ENCODE results near the gene PRC1.

The PRC1 gene

GRCh38 chr15:91007266-91007665 is 12.9 kb upstream of the PRC1 start:
- no peaks in the 10 kb centered on the region for H3K4me1 Mint-ChIP-seq
- DNase-seq (ENCODE audit: low spot score in 2 of 2) (no peak), ATAC-seq (no peak)
- H3K4me3 Mint-ChIP-seq = no peak overlapping the region
- H3K9me3 Mint-ChIP-seq = no peaks in the 10 kb centered on the region
- H3K36me3 Mint-ChIP-seq = peaks cover 90% of the 10 kb centered on the region
- H3K27ac Mint-ChIP-seq = peak overlapping the region; percentile 61

- ATAC-seq = no peak
- DNase-seq (ENCODE audit: low spot score in 2 of 2) = no peak
- Mint-ChIP-seq H3K9me3 (no peaks in the 10 kb centered on the region), H3K4me3 (no peak overlapping the region), H3K36me3 (peaks cover 93% of the 10 kb centered on the region), H3K4me1 (no peaks in the 10 kb centered on the region), H3K27ac (no peak overlapping the region)
Observed at GRCh38 chr15:91001209-91001608, 6.9 kb upstream of the PRC1 start.

DNA sequence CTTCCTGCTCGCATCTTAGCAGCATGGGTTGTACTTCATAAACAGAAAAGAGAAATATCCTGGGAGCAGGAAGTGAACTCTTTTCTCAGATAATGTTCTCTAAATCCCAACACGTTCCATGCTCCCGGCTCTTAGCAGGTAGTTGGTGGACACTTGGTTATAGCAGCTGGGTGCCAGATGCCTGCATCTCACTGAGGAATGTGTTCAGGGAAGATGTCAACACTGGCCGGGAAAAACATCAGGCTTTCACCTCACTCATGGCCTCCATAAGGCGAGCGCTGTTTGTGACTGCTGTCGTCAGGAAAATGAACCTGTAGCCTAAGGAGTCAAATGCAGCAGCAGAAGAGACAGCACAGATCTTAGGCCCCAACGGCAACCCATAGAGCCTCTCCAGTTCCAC is 4.4 kb upstream of the PRC1 start:
- no peaks in the 10 kb centered on the region for H3K9me3 Mint-ChIP-seq
- no peak overlapping the region for H3K27ac Mint-ChIP-seq

DNA sequence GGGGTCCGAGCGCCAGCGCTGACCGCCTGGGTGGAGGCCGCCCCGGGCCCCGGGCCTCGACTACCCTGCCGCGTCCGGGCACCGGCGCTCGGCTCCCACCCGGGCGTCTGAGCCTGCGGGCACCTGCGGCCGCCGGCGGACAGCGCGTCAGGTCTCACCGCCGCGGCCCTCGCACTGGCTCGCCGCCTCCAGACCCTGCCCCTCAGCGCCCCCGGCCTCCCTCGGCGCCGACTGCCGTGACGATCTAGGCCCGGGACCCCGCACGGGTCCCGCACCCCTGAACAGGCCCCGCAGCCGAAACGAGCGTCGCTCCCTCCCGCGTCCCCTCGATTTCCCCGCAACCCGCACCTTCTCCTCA is 297 bp downstream of the PRC1 start:
- Mint-ChIP-seq H3K9me3 (no peaks in the 10 kb centered on the region), H3K27ac (peak overlapping the region; percentile 99), H3K4me3 (peak overlapping the region; percentile 98), H3K4me1 (peaks cover 23% of the 10 kb centered on the region), H3K36me3 (peaks cover 52% of the 10 kb centered on the region)
- DNase-seq (ENCODE audit: low spot score in 2 of 2) (no peak), ATAC-seq (peak; percentile 45)

More for the DNA sequence above, 4.4 kb upstream of the PRC1 start:
- H3K4me3 Mint-ChIP-seq = no peak overlapping the region
- peaks cover 5% of the 10 kb centered on the region for H3K4me1 Mint-ChIP-seq
- peaks cover 78% of the 10 kb centered on the region for H3K36me3 Mint-ChIP-seq
- DNase-seq (ENCODE audit: low spot score in 2 of 2) = no peak
- no peak for ATAC-seq

DNA sequence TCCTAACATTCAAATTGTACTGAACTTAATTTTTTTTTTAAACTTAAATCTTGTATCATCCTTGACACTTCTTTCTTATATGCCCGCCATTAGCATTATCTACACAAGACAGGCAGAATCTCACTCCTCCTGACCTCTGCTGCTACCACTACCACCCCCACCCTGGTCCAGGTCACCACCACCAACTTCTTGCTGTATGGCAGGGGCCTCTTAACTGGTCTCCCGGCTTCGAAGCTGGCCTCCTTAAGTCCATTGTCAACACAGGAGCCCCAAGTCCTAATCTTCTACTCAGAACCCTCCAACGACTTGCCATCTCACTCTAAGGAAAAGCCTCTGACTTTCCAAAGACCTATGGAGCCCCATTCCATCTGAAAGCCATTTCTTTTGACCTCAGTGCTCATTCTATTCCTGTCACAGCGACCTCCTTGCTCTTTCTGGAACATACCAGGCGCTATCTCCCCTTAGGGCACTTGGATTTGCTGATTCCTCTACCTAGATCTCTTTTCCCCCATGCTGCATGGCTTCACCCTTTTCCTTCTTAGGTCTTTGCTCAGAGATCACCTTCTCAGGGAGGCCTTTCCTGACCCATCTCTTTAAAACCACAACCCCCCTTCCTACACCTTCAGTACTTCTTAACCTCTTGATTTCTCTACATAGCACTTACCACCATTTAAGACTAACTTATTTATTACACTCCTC is 2.6 kb downstream of the PRC1 start:
- DNase-seq (ENCODE audit: low spot score in 2 of 2) = no peak
- H3K9me3 Mint-ChIP-seq = no peaks in the 10 kb centered on the region
- H3K4me3 Mint-ChIP-seq = peak overlapping the region; percentile 98
- H3K36me3 Mint-ChIP-seq = peaks cover 31% of the 10 kb centered on the region
- no peak overlapping the region for H3K27ac Mint-ChIP-seq
- no peak for ATAC-seq
- peaks cover 32% of the 10 kb centered on the region for H3K4me1 Mint-ChIP-seq

DNA sequence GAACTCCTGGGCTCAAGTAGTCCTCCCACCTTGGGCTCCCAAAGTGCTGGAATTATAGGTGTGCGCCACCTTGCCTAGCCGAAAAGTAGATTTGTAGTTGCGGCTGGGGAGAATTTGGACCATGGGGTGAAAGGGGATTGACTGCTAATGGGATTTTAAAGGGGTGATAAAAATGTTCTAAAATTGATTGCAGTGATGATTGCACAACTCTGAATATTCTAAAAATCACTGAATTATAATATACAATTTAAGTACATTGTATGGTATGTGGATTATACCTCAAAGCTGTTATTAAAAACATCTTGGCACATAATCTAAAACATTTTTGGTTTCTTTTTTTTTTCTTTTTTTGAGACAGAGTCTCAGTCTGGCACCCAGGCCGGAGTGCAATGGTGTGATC is 3.9 kb downstream of the PRC1 start:
- Mint-ChIP-seq H3K4me3 (no peak overlapping the region), H3K27ac (no peak overlapping the region), H3K36me3 (peaks cover 31% of the 10 kb centered on the region), H3K4me1 (peaks cover 32% of the 10 kb centered on the region), H3K9me3 (no peaks in the 10 kb centered on the region)
- DNase-seq (ENCODE audit: low spot score in 2 of 2) (no peak), ATAC-seq (no peak)

DNA sequence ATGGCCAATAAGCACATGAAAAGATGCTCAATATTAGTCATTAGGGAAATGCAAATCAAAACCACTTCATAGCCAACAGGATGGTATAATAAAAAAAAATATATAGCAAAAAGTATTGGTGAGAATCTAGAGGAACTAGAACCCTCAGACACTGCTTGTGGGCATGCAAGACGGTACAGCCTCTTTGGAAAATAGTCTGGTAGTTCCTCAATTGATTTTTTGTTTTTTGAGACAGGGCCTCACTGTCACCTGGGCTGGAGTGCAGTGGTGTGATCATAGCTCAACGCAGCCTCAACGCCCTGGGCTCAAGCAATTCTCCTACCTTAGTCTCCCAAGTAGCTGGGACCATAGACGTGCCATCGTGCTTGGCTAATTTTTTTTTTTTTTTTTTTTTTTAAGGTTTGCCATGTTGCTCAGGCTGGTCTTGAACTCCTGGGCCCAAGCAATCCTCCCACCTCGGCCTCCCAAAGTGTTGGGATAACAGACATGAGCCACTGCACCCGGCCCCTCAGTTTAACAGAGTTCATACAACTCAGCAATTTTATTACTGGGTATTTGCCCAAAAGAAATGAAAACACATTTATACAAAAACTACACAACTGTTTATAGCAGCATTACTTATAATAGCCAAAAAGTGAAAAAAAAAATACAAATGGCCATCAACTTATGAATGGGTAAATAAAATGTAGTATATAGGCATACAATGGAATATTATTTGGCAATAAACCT is 5.1 kb downstream of the PRC1 start:
- H3K4me3 Mint-ChIP-seq = peak overlapping the region; percentile 17
- ATAC-seq = no peak
- H3K4me1 Mint-ChIP-seq = peaks cover 28% of the 10 kb centered on the region
- no peaks in the 10 kb centered on the region for H3K9me3 Mint-ChIP-seq
- peaks cover 30% of the 10 kb centered on the region for H3K36me3 Mint-ChIP-seq
- no peak for DNase-seq (ENCODE audit: low spot score in 2 of 2)
- no peak overlapping the region for H3K27ac Mint-ChIP-seq

DNA sequence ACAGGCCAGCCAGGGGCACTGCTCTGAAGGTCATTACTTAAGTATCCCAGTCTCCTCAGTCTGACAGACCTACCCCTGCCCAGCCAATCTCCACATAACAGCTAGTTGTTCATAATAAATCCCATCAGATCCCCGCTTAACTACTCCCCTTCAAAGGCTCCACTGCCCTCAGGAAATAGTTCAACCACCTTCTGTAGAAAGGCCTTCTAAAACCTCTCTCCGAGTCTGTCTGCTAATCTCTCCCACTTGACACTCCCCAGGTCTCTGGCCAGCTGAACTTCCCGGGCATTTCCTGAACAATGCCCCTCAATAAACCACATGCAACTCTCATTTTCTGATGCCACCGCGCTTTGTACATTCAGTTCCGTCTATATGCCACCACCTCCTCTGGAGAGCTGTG is 6.0 kb downstream of the PRC1 start:
- DNase-seq (ENCODE audit: low spot score in 2 of 2) (no peak), ATAC-seq (no peak)
- Mint-ChIP-seq H3K4me1 (peaks cover 27% of the 10 kb centered on the region), H3K27ac (peak overlapping the region; percentile 42), H3K4me3 (peak overlapping the region; percentile 17), H3K9me3 (no peaks in the 10 kb centered on the region), H3K36me3 (peaks cover 31% of the 10 kb centered on the region)

DNA sequence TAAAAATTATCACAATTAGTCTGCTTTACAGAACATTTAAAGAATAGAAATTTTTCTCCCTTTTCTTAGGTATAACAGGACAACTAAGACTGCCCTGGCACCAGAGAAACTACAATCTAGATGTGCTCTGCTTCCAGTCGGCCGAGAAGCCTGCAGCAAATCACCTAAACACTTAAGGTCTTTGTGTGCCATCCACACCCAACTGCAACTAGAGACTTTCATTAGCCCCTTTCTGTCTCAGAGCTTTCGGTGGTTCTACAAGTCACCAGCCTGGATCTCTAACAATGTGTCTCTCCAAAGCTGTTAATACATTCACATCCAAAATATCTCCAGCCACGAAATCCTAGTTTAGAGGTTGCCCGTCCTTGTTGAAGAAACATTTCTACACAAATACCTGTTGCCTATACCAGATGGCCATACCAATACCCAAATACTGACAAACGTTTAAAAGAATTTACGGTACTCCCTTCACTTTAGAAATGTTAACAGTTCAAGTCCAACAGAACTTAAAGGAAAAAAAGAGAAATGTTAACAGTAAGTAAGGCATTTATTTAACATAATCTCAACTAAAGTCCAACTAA is 6.7 kb downstream of the PRC1 start:
- ATAC-seq (no peak), DNase-seq (ENCODE audit: low spot score in 2 of 2) (no peak)
- Mint-ChIP-seq H3K27ac (peak overlapping the region; percentile 42), H3K9me3 (no peaks in the 10 kb centered on the region), H3K36me3 (peaks cover 35% of the 10 kb centered on the region), H3K4me3 (no peak overlapping the region), H3K4me1 (peaks cover 22% of the 10 kb centered on the region)

DNA sequence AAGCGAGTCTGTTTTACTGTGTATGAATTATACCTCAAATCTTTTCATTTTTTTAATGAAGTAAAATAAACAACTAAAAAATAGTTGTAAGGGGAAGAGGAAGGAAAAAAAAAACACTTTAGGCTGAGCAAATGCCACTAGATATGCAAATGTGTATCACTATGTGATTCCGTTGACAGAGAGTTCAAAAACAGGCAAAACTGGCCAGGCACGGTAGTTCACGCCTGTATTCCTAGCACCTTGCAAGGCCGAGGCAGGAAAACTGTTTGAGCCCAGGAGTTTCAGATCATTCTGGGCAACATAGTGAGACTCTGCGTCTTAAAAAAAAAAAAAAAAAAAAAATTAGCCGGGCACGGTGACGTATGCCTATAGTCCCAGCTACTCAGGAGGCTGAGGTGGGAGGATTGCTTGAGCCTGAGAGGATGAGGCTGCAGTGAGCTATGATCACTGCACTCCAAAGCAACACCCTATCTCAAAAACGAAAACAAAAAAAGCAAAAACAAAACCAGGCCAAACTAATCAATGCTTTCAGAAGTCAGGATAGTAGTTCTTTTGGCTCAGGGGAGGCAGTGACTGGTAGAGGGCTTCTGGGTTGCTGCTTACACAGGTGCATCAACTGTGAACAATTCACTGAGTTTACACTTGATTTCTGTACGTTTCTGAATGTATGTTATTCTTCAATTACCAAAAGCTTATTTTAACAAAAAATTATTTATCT is 7.4 kb downstream of the PRC1 start:
- no peak for ATAC-seq
- H3K9me3 Mint-ChIP-seq = no peaks in the 10 kb centered on the region

DNA sequence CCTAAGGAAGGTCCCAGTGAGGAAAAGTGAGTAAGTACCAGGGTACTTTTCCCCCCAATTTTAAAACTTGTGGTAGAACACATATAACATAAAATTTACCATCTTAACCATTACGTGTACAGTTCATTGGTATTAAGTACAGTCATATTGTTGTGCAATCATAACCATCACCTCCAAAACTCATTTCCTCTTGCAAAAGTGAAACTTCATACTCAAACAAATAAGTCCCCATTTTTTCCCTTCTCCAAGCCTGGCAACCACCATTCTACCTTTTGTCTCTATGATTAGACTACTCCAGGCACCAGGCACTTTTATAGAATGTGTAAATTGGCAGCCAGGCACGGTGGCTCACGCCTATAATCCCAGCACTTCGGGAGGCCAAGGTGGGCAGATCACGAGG is 12.2 kb downstream of the PRC1 start:
- H3K9me3 Mint-ChIP-seq = no peaks in the 10 kb centered on the region
- no peak for DNase-seq (ENCODE audit: low spot score in 2 of 2)
- H3K36me3 Mint-ChIP-seq = peaks cover 75% of the 10 kb centered on the region
- ATAC-seq = peak; percentile 71
- H3K4me3 Mint-ChIP-seq = no peak overlapping the region
- no peak overlapping the region for H3K27ac Mint-ChIP-seq
- H3K4me1 Mint-ChIP-seq = peaks cover 9% of the 10 kb centered on the region

More for the DNA sequence above, 7.4 kb downstream of the PRC1 start:
- Mint-ChIP-seq H3K4me1 (peaks cover 21% of the 10 kb centered on the region), H3K4me3 (no peak overlapping the region), H3K36me3 (peaks cover 35% of the 10 kb centered on the region), H3K27ac (no peak overlapping the region)
- DNase-seq (ENCODE audit: low spot score in 2 of 2) = no peak

- Mint-ChIP-seq H3K4me1 (peaks cover 9% of the 10 kb centered on the region), H3K27ac (no peak overlapping the region), H3K9me3 (no peaks in the 10 kb centered on the region), H3K36me3 (peaks cover 80% of the 10 kb centered on the region), H3K4me3 (no peak overlapping the region)
- DNase-seq (ENCODE audit: low spot score in 2 of 2) (no peak), ATAC-seq (no peak)
Observed at GRCh38 chr15:90981681-90982080, 12.7 kb downstream of the PRC1 start.

DNA sequence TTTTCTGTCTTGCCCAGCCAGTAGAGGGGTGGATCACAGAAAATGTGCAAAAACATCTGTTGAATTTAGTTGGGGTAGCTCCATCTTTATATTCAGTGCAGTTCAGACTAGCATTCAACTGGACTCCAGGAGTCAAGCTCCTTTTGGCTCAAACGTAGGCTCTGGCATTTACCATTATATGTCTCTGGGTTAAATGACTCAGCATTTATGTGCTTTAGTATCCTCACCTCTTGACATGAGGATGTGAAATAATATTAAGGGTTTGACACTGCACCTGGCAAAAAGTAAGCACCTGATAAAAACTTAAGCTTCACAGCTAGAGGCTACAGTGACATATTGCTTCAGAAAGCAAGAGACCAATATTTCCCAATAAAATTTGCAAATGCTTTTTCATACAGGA is 14.8 kb downstream of the PRC1 start:
- H3K4me1 Mint-ChIP-seq = peaks cover 9% of the 10 kb centered on the region
- H3K9me3 Mint-ChIP-seq = no peaks in the 10 kb centered on the region
- H3K36me3 Mint-ChIP-seq = peaks cover 100% of the 10 kb centered on the region
- DNase-seq (ENCODE audit: low spot score in 2 of 2) = no peak
- no peak overlapping the region for H3K4me3 Mint-ChIP-seq
- no peak overlapping the region for H3K27ac Mint-ChIP-seq
- no peak for ATAC-seq

- H3K9me3 Mint-ChIP-seq = no peaks in the 10 kb centered on the region
- no peak overlapping the region for H3K27ac Mint-ChIP-seq
- ATAC-seq (no peak), DNase-seq (ENCODE audit: low spot score in 2 of 2) (no peak)
- H3K36me3 Mint-ChIP-seq = peaks cover 98% of the 10 kb centered on the region
- no peak overlapping the region for H3K4me3 Mint-ChIP-seq
- H3K4me1 Mint-ChIP-seq = no peaks in the 10 kb centered on the region
Observed at GRCh38 chr15:90974216-90974615, 20.1 kb downstream of the PRC1 start.

DNA sequence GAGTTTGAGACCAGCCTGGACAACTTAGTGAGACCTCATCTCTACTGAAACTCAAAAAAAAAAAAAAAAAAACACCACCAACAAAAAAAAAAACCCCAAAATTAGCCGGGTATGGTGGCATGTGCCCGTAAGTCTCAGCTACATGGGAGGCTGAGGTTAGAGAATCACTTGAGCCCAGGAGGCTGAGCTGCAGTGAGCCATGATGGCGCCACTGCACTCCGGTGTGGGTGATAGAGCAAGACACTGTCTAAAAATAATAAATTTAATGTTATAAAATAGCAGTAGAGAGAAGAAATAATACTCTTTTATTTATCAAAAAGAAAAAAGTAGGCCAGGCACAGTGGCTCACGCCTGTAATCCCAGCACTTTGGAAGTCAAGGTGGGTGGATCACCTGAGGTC is 22.2 kb downstream of the PRC1 start:
- peaks cover 90% of the 10 kb centered on the region for H3K36me3 Mint-ChIP-seq
- ATAC-seq (no peak), DNase-seq (ENCODE audit: low spot score in 2 of 2) (no peak)
- no peaks in the 10 kb centered on the region for H3K9me3 Mint-ChIP-seq
- no peak overlapping the region for H3K27ac Mint-ChIP-seq
- H3K4me1 Mint-ChIP-seq = no peaks in the 10 kb centered on the region
- H3K4me3 Mint-ChIP-seq = no peak overlapping the region
